GM19035 (cell line): Measurements from ENCODE around the gene TOB1.

Experiments used
- ATAC-seq: cut with Tn5 transposase; IDR thresholded peaks from one replicate; pipeline ENCODE4 v1.9.1; 2021; ENCODE audit not compliant: unreplicated experiment

The TOB1 gene

GRCh38 chr17:50847566-50847965 is 18.6 kb downstream of the TOB1 start:
- no peak for ATAC-seq

- no peak for ATAC-seq
These were observed 20.7 kb downstream of the TOB1 start for GRCh38 chr17:50845240-50846147.

GRCh38 chr17:50844117-50844700 is 21.9 kb downstream of the TOB1 start:
- no peak for ATAC-seq

- no peak for ATAC-seq
These were observed 22.8 kb downstream of the TOB1 start for GRCh38 chr17:50843150-50843905.

GRCh38 chr17:50842506-50843149 is 23.5 kb downstream of the TOB1 start:
- ATAC-seq, result no peak

GRCh38 chr17:50841949-50842354 is 24.2 kb downstream of the TOB1 start:
- ATAC-seq, result no peak

- ATAC-seq, result no peak
These were observed 24.7 kb downstream of the TOB1 start for GRCh38 chr17:50841277-50841948.

- ATAC-seq, result no peak
These were observed 25.8 kb downstream of the TOB1 start for GRCh38 chr17:50840311-50840851.

GRCh38 chr17:50839591-50840310 is 26.4 kb downstream of the TOB1 start:
- ATAC-seq, result no peak

- ATAC-seq, result no peak
These were observed 27.9 kb downstream of the TOB1 start for GRCh38 chr17:50837980-50838954.

GRCh38 chr17:50837286-50837979 is 28.7 kb downstream of the TOB1 start:
- ATAC-seq, result no peak

- ATAC-seq, result no peak
These were observed 29.3 kb downstream of the TOB1 start for GRCh38 chr17:50836826-50837225.

- no peak for ATAC-seq
These were observed 30.6 kb downstream of the TOB1 start, which contains the start of gene WFIKKN2 for GRCh38 chr17:50835301-50836234. TSS of gene WFIKKN2 (plus strand) at chr17:50835586. CDS start at chr17:50835938, 352 bp downstream.

GRCh38 chr17:50834429-50835300 is 31.5 kb downstream of the TOB1 start:
- ATAC-seq, result no peak

- ATAC-seq, result no peak
These were observed 32.4 kb downstream of the TOB1 start for GRCh38 chr17:50833510-50834428.
